Measurements from ENCODE around the gene STRN4. TPM values are rescaled to one million over a fixed set of nuclear protein-coding genes. Genes with fewer than 3 reads are reported as not detected.

Gene STRN4
- polyA plus RNA-seq, 1 of the 3 experiments (the other 2 are of a cell fraction), result 92.8 TPM

DNA sequence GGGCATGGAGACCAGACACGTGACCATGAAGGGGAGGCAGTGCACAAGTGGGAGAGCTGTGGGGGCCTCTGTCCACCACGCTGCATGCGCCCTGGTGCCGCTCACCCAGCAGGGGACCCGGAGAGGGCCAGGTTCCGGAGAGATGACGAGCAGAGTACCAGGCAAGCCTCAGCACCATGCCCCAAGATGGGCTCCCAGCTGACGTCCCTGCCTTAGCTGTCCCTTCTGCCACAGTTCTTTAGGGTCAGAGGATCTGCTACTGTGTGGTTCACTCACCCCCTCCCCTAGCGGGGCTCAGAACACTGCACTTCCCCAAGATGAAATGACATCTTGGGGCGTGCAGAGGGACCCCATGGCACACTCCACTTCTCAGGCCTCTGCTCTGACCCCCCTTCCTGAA, 19.7 kb downstream of the STRN4 start:
- CTCF ChIA-PET, result interaction anchor here (0.6 to 3.5 kb wide), 4 partner anchors 11 to 118 kb away, joined by 3 to 44 read pairs (median 18); no protein-coding TSS in a partner anchor
- H3K4me1 ChIP-seq (ENCODE audit: control insufficient read depth in 1 of 2, insufficient read depth in 2 of 2, low read depth in 1 of 2, low read length in 1 of 2), result peaks cover 3% of the 10 kb centered on the region in 2 experiments; a peak in 2 of 4 replicates
- H2AFZ ChIP-seq (ENCODE audit: low read depth), result no peak overlapping the region
- no peak for DNase-seq
- peaks cover 3% of the 10 kb centered on the region for H3F3A ChIP-seq (replicated peaks; ENCODE audit: insufficient read depth)
- no peak overlapping the region for H3K4me2 ChIP-seq
- no peaks in the 10 kb centered on the region for H3K27me3 ChIP-seq (ENCODE audit: insufficient read depth)
- WGBS (ENCODE audit: low lambda C conversion rate), result 96% methylated on average over 7 of the region's 10 CpGs
- no peaks in the 10 kb centered on the region for H3K9me3 ChIP-seq
- H3K27ac ChIP-seq (ENCODE audit: low read depth in 2 of 2, low read length in 1 of 2), result no peak overlapping the region
- no peak overlapping the region for H3K4me3 ChIP-seq (ENCODE audit: low read depth in 2 of 2, low read length in 1 of 2)
- POLR2A ChIA-PET, result no interaction called here
- H3K9ac ChIP-seq, result no peak overlapping the region
- H3K79me2 ChIP-seq (ENCODE audit: insufficient read depth), result peaks cover 19% of the 10 kb centered on the region; the same call in 1 of the 2 replicates
- TF ChIP-seq EZH2phosphoT487 (IDR thresholded peaks at IDR 0.05; ENCODE audit: borderline replicate concordance, low read depth), result no peak
- TF ChIP-seq, protein P1, sequence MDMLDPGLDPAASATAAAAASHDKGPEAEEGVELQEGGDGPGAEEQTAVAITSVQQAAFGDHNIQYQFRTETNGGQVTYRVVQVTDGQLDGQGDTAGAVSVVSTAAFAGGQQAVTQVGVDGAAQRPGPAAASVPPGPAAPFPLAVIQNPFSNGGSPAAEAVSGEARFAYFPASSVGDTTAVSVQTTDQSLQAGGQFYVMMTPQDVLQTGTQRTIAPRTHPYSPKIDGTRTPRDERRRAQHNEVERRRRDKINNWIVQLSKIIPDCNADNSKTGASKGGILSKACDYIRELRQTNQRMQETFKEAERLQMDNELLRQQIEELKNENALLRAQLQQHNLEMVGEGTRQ (IDR thresholded peaks at IDR 0.05; ENCODE audit: borderline replicate concordance, low read depth, low read length), result no peak
- no peak for TF ChIP-seq POLR2AphosphoS5 (IDR thresholded peaks at IDR 0.05; ENCODE audit: low read depth, low read length)
- TF ChIP-seq FOXM1 (IDR thresholded peaks at IDR 0.05; ENCODE audit: low read depth), result no peak
- TF ChIP-seq RFX5 (IDR thresholded peaks at IDR 0.05; ENCODE audit: low read length), result no peak
- no peak for TF ChIP-seq TCF12 (IDR thresholded peaks at IDR 0.05)
- no peak for TF ChIP-seq GATA2 (CRISPR knock-in tag; IDR thresholded peaks at IDR 0.05)
- TF ChIP-seq, protein P2, sequence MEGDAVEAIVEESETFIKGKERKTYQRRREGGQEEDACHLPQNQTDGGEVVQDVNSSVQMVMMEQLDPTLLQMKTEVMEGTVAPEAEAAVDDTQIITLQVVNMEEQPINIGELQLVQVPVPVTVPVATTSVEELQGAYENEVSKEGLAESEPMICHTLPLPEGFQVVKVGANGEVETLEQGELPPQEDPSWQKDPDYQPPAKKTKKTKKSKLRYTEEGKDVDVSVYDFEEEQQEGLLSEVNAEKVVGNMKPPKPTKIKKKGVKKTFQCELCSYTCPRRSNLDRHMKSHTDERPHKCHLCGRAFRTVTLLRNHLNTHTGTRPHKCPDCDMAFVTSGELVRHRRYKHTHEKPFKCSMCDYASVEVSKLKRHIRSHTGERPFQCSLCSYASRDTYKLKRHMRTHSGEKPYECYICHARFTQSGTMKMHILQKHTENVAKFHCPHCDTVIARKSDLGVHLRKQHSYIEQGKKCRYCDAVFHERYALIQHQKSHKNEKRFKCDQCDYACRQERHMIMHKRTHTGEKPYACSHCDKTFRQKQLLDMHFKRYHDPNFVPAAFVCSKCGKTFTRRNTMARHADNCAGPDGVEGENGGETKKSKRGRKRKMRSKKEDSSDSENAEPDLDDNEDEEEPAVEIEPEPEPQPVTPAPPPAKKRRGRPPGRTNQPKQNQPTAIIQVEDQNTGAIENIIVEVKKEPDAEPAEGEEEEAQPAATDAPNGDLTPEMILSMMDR (IDR thresholded peaks at IDR 0.05), result no peak
- TF ChIP-seq NRF1 (IDR thresholded peaks at IDR 0.05; ENCODE audit: low read depth, low read length), result no peak
- TF ChIP-seq, protein P3, sequence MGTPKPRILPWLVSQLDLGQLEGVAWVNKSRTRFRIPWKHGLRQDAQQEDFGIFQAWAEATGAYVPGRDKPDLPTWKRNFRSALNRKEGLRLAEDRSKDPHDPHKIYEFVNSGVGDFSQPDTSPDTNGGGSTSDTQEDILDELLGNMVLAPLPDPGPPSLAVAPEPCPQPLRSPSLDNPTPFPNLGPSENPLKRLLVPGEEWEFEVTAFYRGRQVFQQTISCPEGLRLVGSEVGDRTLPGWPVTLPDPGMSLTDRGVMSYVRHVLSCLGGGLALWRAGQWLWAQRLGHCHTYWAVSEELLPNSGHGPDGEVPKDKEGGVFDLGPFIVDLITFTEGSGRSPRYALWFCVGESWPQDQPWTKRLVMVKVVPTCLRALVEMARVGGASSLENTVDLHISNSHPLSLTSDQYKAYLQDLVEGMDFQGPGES (IDR thresholded peaks at IDR 0.05; ENCODE audit: low read depth, low read length), result no peak
- TF ChIP-seq GABPA (IDR thresholded peaks at IDR 0.05; ENCODE audit: low read depth), result no peak
- TF ChIP-seq MXI1 (IDR thresholded peaks at IDR 0.05; ENCODE audit: low read depth, low read length), result no peak
- no peak for TF ChIP-seq JUND (IDR thresholded peaks at IDR 0.05)
- TF ChIP-seq, protein P4, sequence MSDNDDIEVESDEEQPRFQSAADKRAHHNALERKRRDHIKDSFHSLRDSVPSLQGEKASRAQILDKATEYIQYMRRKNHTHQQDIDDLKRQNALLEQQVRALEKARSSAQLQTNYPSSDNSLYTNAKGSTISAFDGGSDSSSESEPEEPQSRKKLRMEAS (IDR thresholded peaks at IDR 0.05; ENCODE audit: low read depth), result no peak
- TF ChIP-seq, protein P5, sequence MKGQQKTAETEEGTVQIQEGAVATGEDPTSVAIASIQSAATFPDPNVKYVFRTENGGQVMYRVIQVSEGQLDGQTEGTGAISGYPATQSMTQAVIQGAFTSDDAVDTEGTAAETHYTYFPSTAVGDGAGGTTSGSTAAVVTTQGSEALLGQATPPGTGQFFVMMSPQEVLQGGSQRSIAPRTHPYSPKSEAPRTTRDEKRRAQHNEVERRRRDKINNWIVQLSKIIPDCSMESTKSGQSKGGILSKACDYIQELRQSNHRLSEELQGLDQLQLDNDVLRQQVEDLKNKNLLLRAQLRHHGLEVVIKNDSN (IDR thresholded peaks at IDR 0.05; ENCODE audit: borderline replicate concordance, low read depth), result no peak
- TF ChIP-seq NFIC (IDR thresholded peaks at IDR 0.05; ENCODE audit: borderline replicate concordance), result no peak
- TF ChIP-seq RXRA (IDR thresholded peaks at IDR 0.05; ENCODE audit: borderline replicate concordance, low read depth), result no peak
- peaks cover 39% of the 10 kb centered on the region for H4K20me1 ChIP-seq (ENCODE audit: insufficient read depth)
- H3K36me3 ChIP-seq (replicated peaks in 1 of 2; ENCODE audit: control insufficient read depth in 1 of 2, insufficient read depth in 2 of 2, low read length in 1 of 2), result peaks cover 20 to 86% of the 10 kb centered on the region in 2 experiments
- no peaks in the 10 kb centered on the region for H3K9me2 ChIP-seq
